ENCODE results near the gene LAPTM5. TPM values are rescaled to one million over a fixed set of nuclear protein-coding genes. Genes with fewer than 3 reads are reported as not detected.

The LAPTM5 gene
- total RNA-seq, 1 experiment from 2014 or later, result 0.15 TPM

- Histone ChIP-seq H3K9ac (ENCODE audit: extremely low read depth, insufficient read length, low read length) (no peak overlapping the region), H4K91ac (ENCODE audit: insufficient read length, low read depth, low read length) (no peak overlapping the region), H3K79me2 (ENCODE audit: insufficient read depth, low read length) (no peaks in the 10 kb centered on the region), H2BK5ac (ENCODE audit: insufficient read length, low read length) (no peak overlapping the region), H2AK5ac (ENCODE audit: insufficient read length, low read length) (no peak overlapping the region), H3K79me1 (ENCODE audit: insufficient read depth, low read depth, low read length, poor library complexity, severe bottlenecking) (no peaks in the 10 kb centered on the region), H3K27me3 (ENCODE audit: insufficient read depth, low read length) (no peaks in the 10 kb centered on the region), H3K18ac (ENCODE audit: insufficient read length, low read depth, low read length) (no peak overlapping the region), H3K9me3 (ENCODE audit: control insufficient read depth, low read depth, low read length) (no peaks in the 10 kb centered on the region), H3K4me2 (ENCODE audit: insufficient read depth, insufficient read length, low read length) (peak overlapping the region; percentile 22), H4K20me1 (ENCODE audit: control insufficient read depth, insufficient read depth, insufficient read length) (no peaks in the 10 kb centered on the region), H2BK12ac (ENCODE audit: insufficient read length, low read depth, low read length) (no peak overlapping the region), H3K56ac (ENCODE audit: insufficient read length, low read depth, low read length) (no peak overlapping the region), H2BK20ac (ENCODE audit: low read depth, low read length, poor library complexity, severe bottlenecking) (no peak overlapping the region), H3K14ac (ENCODE audit: insufficient read depth, low read length) (no peak overlapping the region), H3K27ac (ENCODE audit: insufficient read length, low read depth, low read length) (no peak overlapping the region), H4K8ac (replicated peaks; ENCODE audit: insufficient read length, low read depth, low read length) (no peak overlapping the region), H3K4me1 (ENCODE audit: insufficient read depth, low read length) (peaks cover 4% of the 10 kb centered on the region; the same call in 1 of the 2 replicates), H3K23ac (ENCODE audit: insufficient read length, low read depth, low read length) (no peak overlapping the region), H4K5ac (ENCODE audit: insufficient read length, low read depth, low read length) (no peak overlapping the region), H2AFZ (ENCODE audit: low read length) (no peak overlapping the region), H2BK15ac (ENCODE audit: low read depth, low read length) (no peak overlapping the region), H3K4ac (ENCODE audit: low read depth, low read length) (no peak overlapping the region), H3T11ph (ENCODE audit: low read length) (no peak overlapping the region), H2BK120ac (ENCODE audit: low read depth, low read length, poor library complexity, severe bottlenecking) (no peak overlapping the region), H3K23me2 (ENCODE audit: insufficient read length, low read depth, low read length, poor library complexity, severe bottlenecking) (no peaks in the 10 kb centered on the region)
- Mint-ChIP-seq H3K36me3 (ENCODE audit: insufficient read depth in 1 of 3, low read depth in 3 of 3) (no peaks in the 10 kb centered on the region; a peak in 2 of 7 replicates), H3K27me3 (ENCODE audit: low read depth) (peaks cover 35% of the 10 kb centered on the region), H3K9me3 (peaks cover 3 to 6% of the 10 kb centered on the region in 2 experiments; a peak in 3 of 5 replicates), H3K4me3 (peak overlapping the region in 1 of 2 experiments; percentile 72; a peak in 2 of 5 replicates), H3K27ac (no peak overlapping the region), H3K4me1 (peaks cover 10 to 18% of the 10 kb centered on the region in 2 experiments)
- no CpG with 5 or more reads among the region's 4 CpGs for WGBS (ENCODE audit: extremely low coverage, insufficient read length, low lambda C conversion rate)
- no peak for TF ChIP-seq CTCF (conservative IDR thresholded peaks at IDR 0.05)
- DNase-seq, result no peak
These were observed 73.3 kb downstream of the LAPTM5 start for GRCh38 chr1:30684259-30684658.
